Measurements from ENCODE around the gene ABCA5.
"Not testable (repeated sequence)": the region's sequence is repeated elsewhere in the genome, so short reads cannot be mapped to it uniquely, and the experiment has no call there.

The ABCA5 gene

DNA sequence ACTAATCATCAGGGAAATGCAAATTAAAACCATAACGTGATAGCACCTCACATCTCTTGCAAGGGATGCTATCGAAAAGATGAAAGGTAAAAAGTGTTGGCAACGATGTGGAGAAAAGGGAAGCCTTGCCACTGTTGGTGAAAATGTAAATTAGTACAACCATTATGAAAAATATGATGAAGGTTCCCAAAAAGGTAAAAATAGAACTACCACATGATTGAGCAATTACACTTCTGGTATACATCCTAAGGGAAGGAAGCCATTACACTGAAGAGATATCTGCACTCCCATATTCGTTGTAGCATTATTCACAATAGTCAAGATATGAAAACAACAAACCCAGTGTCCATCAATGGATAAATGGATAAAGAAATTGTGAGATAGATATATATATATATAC is 119.8 kb downstream of the ABCA5 start:
- no peak for DNase-seq

DNA sequence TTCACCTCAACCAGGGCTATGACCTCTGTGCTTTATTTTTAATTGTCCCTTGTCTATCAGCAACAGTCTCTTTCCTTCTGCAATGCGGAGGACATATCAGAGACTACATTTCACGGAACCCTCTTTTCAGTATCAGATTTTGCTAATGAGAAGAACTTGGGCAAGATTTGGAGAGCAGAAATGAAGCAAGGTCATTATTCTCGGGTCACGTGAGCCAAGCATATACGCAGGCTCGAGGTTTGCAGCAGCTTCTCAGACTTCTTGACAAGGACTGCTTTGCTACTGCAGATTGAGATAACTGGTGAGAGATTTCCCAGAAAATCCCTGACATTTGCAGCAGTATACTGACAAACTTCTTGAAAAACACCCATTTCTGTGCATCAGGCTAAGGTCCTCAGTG is 128.7 kb downstream of the ABCA5 start:
- DNase-seq: no peak

DNA sequence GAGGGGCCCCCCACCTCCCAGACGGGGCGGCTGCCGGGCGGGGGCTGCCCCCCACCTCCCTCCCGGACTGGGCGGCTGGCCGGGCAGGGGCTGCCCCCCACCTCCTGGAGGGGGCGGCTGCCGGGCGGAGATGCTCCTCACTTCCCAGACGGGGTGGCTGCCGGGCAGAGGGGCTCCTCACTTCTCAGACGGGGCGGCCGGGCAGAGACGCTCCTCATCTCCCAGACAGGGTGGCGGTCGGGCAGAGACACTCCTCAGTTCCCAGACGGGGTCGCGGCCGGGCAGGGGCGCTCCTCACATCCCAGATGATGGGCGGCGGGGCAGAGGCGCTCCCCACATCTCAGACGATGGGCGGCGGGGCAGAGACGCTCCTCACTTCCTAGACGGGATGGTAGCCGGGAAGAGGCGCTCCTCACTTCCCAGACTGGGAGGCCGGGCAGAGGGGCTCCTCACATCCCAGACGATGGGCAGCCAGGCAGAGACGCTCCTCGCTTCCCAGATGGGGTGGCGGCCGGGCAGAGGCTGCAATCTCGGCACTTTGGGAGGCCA is 130.8 kb downstream of the ABCA5 start:
- not testable (repeated sequence) for DNase-seq
